BJ (cell line): ENCODE data around the gene C1QTNF3. TPM values are rescaled to one million over a fixed set of nuclear protein-coding genes. Genes with fewer than 3 reads are reported as not detected.
"Not testable (repeated sequence)": the region's sequence is repeated elsewhere in the genome, so short reads cannot be mapped to it uniquely, and the experiment has no call there.

Experiments used
- CTCF ChIA-PET: fragments of 350-600 bp; formaldehyde crosslinking; extraction: SDS; loops from one replicate; lab custom pipeline; 2021; ENCODE audit warnings: antibody characterized with exemption, inconsistent platforms; lab: Yijun Ruan, JAX
- POLR2A ChIA-PET: fragments of 300-600 bp; sonication (Branson Sonifier 250); formaldehyde crosslinking; extraction: SDS; loops from one replicate; lab custom pipeline; 2021; ENCODE audit warnings: antibody characterized with exemption; lab: Charles Lee
- DNase-seq: peaks from one replicate; pipeline ENCODE4 v3.0.0-alpha.2; 2011; ENCODE audit warnings: low read depth
- H3K27me3 ChIP-seq: 2 replicates; pipeline ENCODE4 v1.6.0; 2011; ENCODE audit warnings: low read length; ENCODE audit not compliant: control insufficient read depth, insufficient read depth
- H3K36me3 ChIP-seq: 2 replicates; pipeline ENCODE4 v1.5.1; 2011; ENCODE audit warnings: low read length; ENCODE audit not compliant: control insufficient read depth, insufficient read depth
- H3K4me3 ChIP-seq: 2 replicates; pipeline ENCODE4 v1.5.1; 2011; ENCODE audit warnings: low read depth, mild to moderate bottlenecking, control low read depth, low read length
- CTCF ChIP-seq: IDR thresholded peaks from 2 replicates; pipeline ENCODE4 v1.5.1; 2011; ENCODE audit warnings: low read depth, mild to moderate bottlenecking, control low read depth, inconsistent platforms, low read length, moderate library complexity; ENCODE audit not compliant: insufficient read depth
- polyA plus RNA-seq: library from polyadenylated mRNA; depleted of rRNA; stranded (reverse); fragments of >200 nt; gene quantifications from 2 replicates; pipeline ENCODE4 v1.2.3, GENCODE V29; 2011

Gene C1QTNF3
- polyA plus RNA-seq, 1 experiment = 1.8 TPM

- ChIA-PET POLR2A (no interaction called here), CTCF (interaction anchor here (0.6 kb wide), 1 partner anchor 15 kb away, joined by 5 read pairs; no protein-coding TSS in a partner anchor)
- Histone ChIP-seq H3K4me3 (no peak overlapping the region), H3K36me3 (no peaks in the 10 kb centered on the region), H3K27me3 (no peaks in the 10 kb centered on the region)
- no peak for TF ChIP-seq CTCF
- no peak for DNase-seq
Observed at GRCh38 chr5:34011536-34011935, 31.5 kb downstream of the C1QTNF3 start.

- POLR2A ChIA-PET, DNase-seq, H3K36me3 ChIP-seq, H3K4me3 ChIP-seq, H3K27me3 ChIP-seq: not testable (repeated sequence)
- CTCF ChIA-PET = interaction anchor here (0.6 kb wide), 1 partner anchor 799 kb away, joined by 3 read pairs; no protein-coding TSS in a partner anchor
Observed at GRCh38 chr5:34010146-34010545, 32.9 kb downstream of the C1QTNF3 start.

GRCh38 chr5:34009610-34010009 lies 33.4 kb downstream of the C1QTNF3 start:
- Histone ChIP-seq H3K4me3 (no peak overlapping the region), H3K36me3 (no peaks in the 10 kb centered on the region), H3K27me3 (no peaks in the 10 kb centered on the region)
- DNase-seq = no peak
- POLR2A ChIA-PET = no interaction called here
- no peak for TF ChIP-seq CTCF
- CTCF ChIA-PET = no interaction called here

- peak overlapping the region; percentile 59 for H3K4me3 ChIP-seq
- CTCF ChIA-PET = interaction anchor here (0.9 kb wide), 1 partner anchor 12 kb away, joined by 4 read pairs; no protein-coding TSS in a partner anchor
- H3K36me3 ChIP-seq = no peaks in the 10 kb centered on the region
- H3K27me3 ChIP-seq = no peaks in the 10 kb centered on the region
- POLR2A ChIA-PET = no interaction called here
- no peak for DNase-seq
- TF ChIP-seq CTCF = no peak
Observed at GRCh38 chr5:34008802-34009201, 34.2 kb downstream of the C1QTNF3 start.

- TF ChIP-seq CTCF = 0 out of 2 replicates have a peak, but pooled peaks have one; percentile 1
- ChIA-PET POLR2A (interaction anchor here (0.5 to 0.7 kb wide), 3 partner anchors 564 to 896 kb away, joined by 3 to 9 read pairs (median 6); no protein-coding TSS in a partner anchor), CTCF (interaction anchor here (0.6 to 0.9 kb wide), 2 partner anchors 11 to 612 kb away, joined by 3 to 4 read pairs; no protein-coding TSS in a partner anchor)
- Histone ChIP-seq H3K36me3 (peaks cover 1% of the 10 kb centered on the region; the same call in 1 of the 2 replicates), H3K27me3 (no peaks in the 10 kb centered on the region), H3K4me3 (peak within 1 kb of the TSS; percentile 59)
- peak; percentile 85 for DNase-seq
Observed at GRCh38 chr5:34007621-34008600, 35.1 kb downstream of the C1QTNF3 start, which contains the start of gene AMACR. Gene AMACR (minus strand): TSS chr5:34008050. CDS start chr5:34008019, 31 bp downstream.
